H1 (cell line): ENCODE measurements around the gene ZMYM3. TPM values are rescaled to one million over a fixed set of nuclear protein-coding genes. Genes with fewer than 3 reads are reported as not detected.

Source experiments
- CTCF ChIA-PET: fragments of 300-600 bp; sonication (Branson Sonifier 250); formaldehyde crosslinking; loops from one replicate; lab custom pipeline; 2021; ENCODE audit not compliant: partially characterized antibody; lab: Charles Lee
- POLR2A ChIA-PET: fragments of 300-600 bp; sonication (Branson Sonifier 250); formaldehyde crosslinking; loops from one replicate; lab custom pipeline; 2021; ENCODE audit warnings: inconsistent platforms; ENCODE audit not compliant: partially characterized antibody; lab: Charles Lee
- DNase-seq, 2 experiments: peaks; one replicate each; pipeline versions ENCODE4 v3.0.0 to v3.0.0-alpha.2; 2010 to 2022; ENCODE audit warnings: low spot score in 2 of 2, low read depth in 1 of 2, mixed read lengths in 1 of 2
- FAIRE-seq: peaks from 2 replicates; lab custom pipeline; 2011; peaks lifted over from hg19 to GRCh38; lab: Jason Lieb, UNC
- H2AFZ ChIP-seq: 2 replicates; pipeline ENCODE4 v1.8.1; 2012; ENCODE audit warnings: low read length, inconsistent platforms
- H2AK5ac ChIP-seq: 2 replicates; pipeline ENCODE4 v1.6.1; 2013; ENCODE audit warnings: low read depth, low read length
- H2BK120ac ChIP-seq: replicated peaks from 2 replicates; pipeline ENCODE3; 2013; ENCODE audit warnings: low read depth, low read length, inconsistent platforms
- H2BK12ac ChIP-seq: 2 replicates; pipeline ENCODE4 v1.6.1; 2013; ENCODE audit warnings: low read depth, low read length
- H2BK15ac ChIP-seq: 2 replicates; pipeline ENCODE4 v1.6.1; 2013; ENCODE audit warnings: low read length
- H2BK20ac ChIP-seq: 2 replicates; pipeline ENCODE4 v1.6.1; 2013; ENCODE audit warnings: low read length
- H2BK5ac ChIP-seq: 2 replicates; pipeline ENCODE4 v1.6.1; 2013; ENCODE audit warnings: low read depth, low read length
- H3K14ac ChIP-seq: 2 replicates; pipeline ENCODE4 v1.6.1; 2013; ENCODE audit warnings: inconsistent platforms; ENCODE audit not compliant: insufficient read length
- H3K18ac ChIP-seq: 2 replicates; pipeline ENCODE4 v1.6.1; 2013; ENCODE audit warnings: low read length; ENCODE audit errors: extremely low read depth
- H3K23ac ChIP-seq: 2 replicates; pipeline ENCODE4 v1.6.1; 2013; ENCODE audit warnings: inconsistent platforms; ENCODE audit not compliant: insufficient read length
- H3K23me2 ChIP-seq: 2 replicates; pipeline ENCODE4 v1.6.1; 2013; ENCODE audit warnings: low read depth, low read length
- H3K27ac ChIP-seq: 2 replicates; pipeline ENCODE4 v1.6.1; 2011; ENCODE audit warnings: low read depth, low read length, inconsistent platforms
- H3K27me3 ChIP-seq, 4 experiments: replicated peaks in 1 of 4; 1 replicate in 1 of 4; 2 replicates in 3 of 4; pipeline versions ENCODE4 v1.6.1 to v1.8.1; 2011 to 2013; ENCODE audit warnings: low read length in 3 of 4, mild to moderate bottlenecking in 3 of 4, inconsistent platforms in 2 of 4, mixed read lengths in 2 of 4, moderate library complexity in 1 of 4; ENCODE audit not compliant: control insufficient read depth in 3 of 4, insufficient read depth in 3 of 4; ENCODE audit errors: extremely low read depth in 1 of 4
- H3K36me3 ChIP-seq, 4 experiments: 2 replicates each; pipeline versions ENCODE4 v1.6.1 to v1.8.1; 2011 to 2013; ENCODE audit warnings: mild to moderate bottlenecking in 4 of 4, low read length in 3 of 4, moderate library complexity in 2 of 4, control low read depth in 1 of 4, inconsistent platforms in 1 of 4; ENCODE audit not compliant: insufficient read depth in 4 of 4, control insufficient read depth in 2 of 4
- H3K4ac ChIP-seq: replicated peaks from 2 replicates; pipeline ENCODE3; 2013; ENCODE audit warnings: low read length, low read depth, mixed read lengths, inconsistent platforms; ENCODE audit not compliant: insufficient read length
- H3K4me1 ChIP-seq, 4 experiments: replicated peaks in 1 of 4; 1 replicate in 1 of 4; 2 replicates in 3 of 4; pipeline versions ENCODE4 v1.6.1 to v1.8.1; 2011 to 2013; ENCODE audit warnings: low read length in 3 of 4, inconsistent platforms in 2 of 4, mixed read lengths in 1 of 4; ENCODE audit not compliant: insufficient read depth in 4 of 4, control insufficient read depth in 3 of 4
- H3K4me2 ChIP-seq, 2 experiments: 2 replicates each; pipeline versions ENCODE4 v1.6.1 to v1.8.1; 2011 to 2013; ENCODE audit warnings: low read depth in 2 of 2, low read length in 2 of 2, control low read depth in 1 of 2, inconsistent platforms in 1 of 2, mild to moderate bottlenecking in 1 of 2; ENCODE audit not compliant: insufficient read depth in 1 of 2
- H3K4me3 ChIP-seq, 4 experiments: fragments of 200-600, 300-600 bp in 1 of 4; sonication (generic), shearing (Covaris generic), sonication (Bioruptor Twin) in 1 of 4; 2 replicates each; pipeline versions ENCODE4 v1.5.1 to v1.8.1; 2011 to 2016; ENCODE audit warnings: low read length in 4 of 4, low read depth in 3 of 4, control low read depth in 2 of 4, inconsistent platforms in 2 of 4, mild to moderate bottlenecking in 2 of 4, mixed read lengths in 1 of 4, moderate library complexity in 1 of 4; ENCODE audit not compliant: insufficient read depth in 2 of 4; ENCODE audit errors: extremely low read depth in 1 of 4
- H3K56ac ChIP-seq: replicated peaks from 2 replicates; pipeline ENCODE3; 2013; ENCODE audit warnings: low read depth, mild to moderate bottlenecking, mixed read lengths, low read length, inconsistent platforms; ENCODE audit not compliant: insufficient read length
- H3K79me1 ChIP-seq: 2 replicates; pipeline ENCODE4 v1.6.1; 2013; ENCODE audit warnings: low read depth, low read length, control low read depth
- H3K79me2 ChIP-seq, 2 experiments: 2 replicates each; pipeline versions ENCODE4 v1.6.1 to v1.8.1; 2012 to 2013; ENCODE audit warnings: low read length in 2 of 2, mild to moderate bottlenecking in 2 of 2, inconsistent platforms in 1 of 2; ENCODE audit not compliant: insufficient read depth in 2 of 2, control insufficient read depth in 1 of 2
- H3K9ac ChIP-seq, 4 experiments: replicated peaks in 1 of 4; 1 replicate in 1 of 4; 2 replicates in 3 of 4; pipeline versions ENCODE4 v1.6.1 to v1.8.1; 2011 to 2013; ENCODE audit warnings: low read depth in 3 of 4, low read length in 3 of 4, control low read depth in 2 of 4, mild to moderate bottlenecking in 2 of 4, moderate library complexity in 2 of 4, inconsistent platforms in 1 of 4; ENCODE audit errors: extremely low read depth in 1 of 4
- H3K9me3 ChIP-seq, 2 experiments: 2 replicates each; pipeline versions ENCODE4 v1.6.1 to v1.8.1; 2012 to 2013; ENCODE audit warnings: mild to moderate bottlenecking in 2 of 2, moderate library complexity in 2 of 2, control low read depth in 1 of 2, inconsistent platforms in 1 of 2, low read depth in 1 of 2, low read length in 1 of 2, mixed read lengths in 1 of 2; ENCODE audit not compliant: insufficient read depth in 2 of 2
- H4K20me1 ChIP-seq, 2 experiments: replicated peaks in 1 of 2; 2 replicates each; pipeline versions ENCODE3 to v1.8.1; 2011 to 2013; ENCODE audit warnings: inconsistent platforms in 2 of 2, low read length in 2 of 2, mild to moderate bottlenecking in 1 of 2; ENCODE audit not compliant: insufficient read depth in 2 of 2, control insufficient read depth in 1 of 2
- H4K5ac ChIP-seq: 2 replicates; pipeline ENCODE4 v1.6.1; 2013; ENCODE audit warnings: low read length, low read depth, mixed read lengths, inconsistent platforms; ENCODE audit not compliant: insufficient read length
- H4K8ac ChIP-seq: 2 replicates; pipeline ENCODE4 v1.8.0; 2013; ENCODE audit warnings: mild to moderate bottlenecking, moderate library complexity, low read length, inconsistent platforms; ENCODE audit not compliant: insufficient read depth; ENCODE audit errors: extremely low read depth
- H4K91ac ChIP-seq: replicated peaks from 2 replicates; pipeline ENCODE3; 2013; ENCODE audit warnings: low read length, mixed read lengths, inconsistent platforms; ENCODE audit not compliant: insufficient read length
- POLR2AphosphoS5 ChIP-seq: IDR thresholded peaks from 2 replicates; pipeline ENCODE4 v1.6.1; 2011; ENCODE audit warnings: low read depth, low read length
- RAD21 ChIP-seq, 2 experiments: IDR thresholded peaks in 1 of 2; conservative IDR thresholded peaks in 1 of 2; 2 replicates each; pipeline ENCODE4 v1.6.1; 2011; ENCODE audit warnings: low read depth in 2 of 2, low read length in 2 of 2, improper control_type of control experiment in 1 of 2, inconsistent platforms in 1 of 2, mild to moderate bottlenecking in 1 of 2, moderate library complexity in 1 of 2
- WGBS, 2 experiments: shearing (Covaris generic) in 1 of 2; methylation state at CpG; one replicate each; pipeline versions ENCODE4 v1.1.6 to v1.1.7; 2013 to 2015; ENCODE audit warnings: low lambda C conversion rate in 2 of 2, mixed read lengths in 2 of 2, inconsistent platforms in 1 of 2, low coverage in 1 of 2, missing lambda C conversion rate in 1 of 2; ENCODE audit not compliant: insufficient replicate concordance in 2 of 2, insufficient coverage in 1 of 2, insufficient read length in 1 of 2; ENCODE audit errors: extremely low coverage in 1 of 2, missing lambda C conversion rate in 1 of 2; 5-methylcytosine and 5-hydroxymethylcytosine counted together
- polyA plus RNA-seq, 7 experiments: library from polyadenylated mRNA; depleted of rRNA in 3 of 7; stranded (reverse) in 5 of 7; unstranded in 2 of 7; fragments of >200 nt in 5 of 7; fragments of 200-250 nt in 2 of 7; gene quantifications; 1 replicate in 5 of 7; 2 replicates in 1 of 7; 4 replicates in 1 of 7; pipeline versions ENCODE4 v1.2.1 to v1.2.3, GENCODE V29; 2011 to 2013; ENCODE audit warnings: missing spikeins in 2 of 7, mixed read lengths in 2 of 7
- total RNA-seq: library from RNA; stranded (reverse); fragmentation: NEBNext Ultra II Directional; extraction: Animal tissue kit (Norgen Biotek cat#: 25700); gene quantifications from 2 replicates; pipeline ENCODE4 v1.2.1, GENCODE V29; 2021

ZMYM3 gene
- total and polyA plus RNA-seq, 2 of the 8 experiments (the other 6 are each of a cell fraction or from before 2014, with no cell fraction given), result 56.7 to 82.0 TPM

DNA sequence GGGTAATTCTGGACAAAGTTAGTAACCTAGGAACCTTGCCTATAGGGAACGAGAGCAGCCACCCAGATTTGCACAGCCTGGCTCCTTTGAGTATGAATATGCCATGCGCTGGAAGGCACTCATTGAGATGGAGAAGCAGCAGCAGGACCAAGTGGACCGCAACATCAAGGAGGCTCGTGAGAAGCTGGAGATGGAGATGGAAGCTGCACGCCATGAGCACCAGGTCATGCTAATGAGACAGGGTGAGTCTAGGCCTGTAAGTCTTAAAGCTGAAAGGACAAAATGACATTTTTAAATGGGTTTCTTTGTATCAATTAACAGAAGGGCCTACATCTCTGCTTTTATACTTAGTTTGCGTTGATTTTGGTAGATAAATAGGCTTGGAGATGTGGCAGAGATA is 42.9 kb upstream of the ZMYM3 start:
- no peak overlapping the region for H2AFZ ChIP-seq
- H3K79me1 ChIP-seq, result no peaks in the 10 kb centered on the region
- no peak overlapping the region for H4K5ac ChIP-seq
- CTCF ChIA-PET, result interaction anchor here (0.6 kb wide), 1 partner anchor 150 kb away, joined by 3 read pairs; no protein-coding TSS in a partner anchor
- H3K23me2 ChIP-seq, result no peaks in the 10 kb centered on the region
- POLR2A ChIA-PET, result interaction anchor here (0.9 to 18.0 kb wide), 6 partner anchors 7 to 94 kb away, joined by 3 to 215 read pairs (median 4); partner anchors contain the start of gene NONO
- TF ChIP-seq POLR2AphosphoS5 (peak; percentile 73; the same call in 1 of the 2 replicates), RAD21 (IDR thresholded peaks at IDR 0.05 in 1 of 2, conservative IDR thresholded peaks at IDR 0.05 in 1 of 2; ENCODE audit: low read depth in 2 of 2, low read length in 2 of 2) (no peak)
- no peaks in the 10 kb centered on the region for H3K27me3 ChIP-seq
- no peak overlapping the region for H2BK20ac ChIP-seq
- no peak overlapping the region for H3K14ac ChIP-seq
- no peak overlapping the region for H3K23ac ChIP-seq
- WGBS, 2 experiments, result 95% methylated on average over 6 of the region's 6 CpGs; no CpG with 5 or more reads in 1 of the 2 experiments
- H3K4me2 ChIP-seq, result no peak overlapping the region
- no peaks in the 10 kb centered on the region for H3K4me1 ChIP-seq
- no peak overlapping the region for H2AK5ac ChIP-seq
- H2BK15ac ChIP-seq, result no peak overlapping the region
- H3K9me3 ChIP-seq, result no peaks in the 10 kb centered on the region
- H2BK12ac ChIP-seq, result no peak overlapping the region
- no peak overlapping the region for H4K8ac ChIP-seq
- no peak overlapping the region for H3K56ac ChIP-seq
- peaks cover 5 to 10% of the 10 kb centered on the region in 2 experiments for H4K20me1 ChIP-seq
- no peak for DNase-seq
- no peak overlapping the region for H2BK120ac ChIP-seq
- H3K4me3 ChIP-seq, result no peak overlapping the region
- no peak overlapping the region for H4K91ac ChIP-seq
- peaks cover 0 to 4% of the 10 kb centered on the region in 2 experiments; a peak in 1 of 4 replicates for H3K79me2 ChIP-seq
- H3K9ac ChIP-seq, result no peak overlapping the region
- no peak for FAIRE-seq
- no peak overlapping the region for H3K18ac ChIP-seq
- H2BK5ac ChIP-seq, result no peak overlapping the region
- no peak overlapping the region for H3K27ac ChIP-seq
- H3K36me3 ChIP-seq, result peaks cover 24 to 89% (median 67%) of the 10 kb centered on the region in 4 experiments
- H3K4ac ChIP-seq, result no peak overlapping the region
